ENCODE data around the gene RAD51D. TPM values are rescaled to one million over a fixed set of nuclear protein-coding genes. Genes with fewer than 3 reads are reported as not detected.

The RAD51D gene
- total RNA-seq, 1 donor from 2014 or later = 4.6 TPM

- Histone ChIP-seq H3K27me3 (ENCODE audit: low read depth) (no peaks in the 10 kb centered on the region), H3K27ac (replicated peaks) (no peak overlapping the region), H3K4me3 (no peak overlapping the region), H3K36me3 (peaks cover 73% of the 10 kb centered on the region), H3K4me1 (no peaks in the 10 kb centered on the region), H3K9me3 (replicated peaks) (no peaks in the 10 kb centered on the region)
- TF ChIP-seq CTCF (IDR thresholded peaks at IDR 0.05; ENCODE audit: borderline replicate concordance) = no peak
- intact Hi-C loops (cut with micrococcal nuclease) = no loop called here
- no peak for DNase-seq
These were observed 44.2 kb upstream of the RAD51D start for GRCh38 chr17:35163886-35164285.

GRCh38 chr17:35162755-35163154 is 43.1 kb upstream of the RAD51D start:
- Histone ChIP-seq H3K9me3 (replicated peaks) (no peaks in the 10 kb centered on the region), H3K4me1 (no peaks in the 10 kb centered on the region), H3K4me3 (no peak overlapping the region), H3K27me3 (ENCODE audit: low read depth) (no peaks in the 10 kb centered on the region), H3K27ac (replicated peaks) (no peak overlapping the region), H3K36me3 (peaks cover 64% of the 10 kb centered on the region)
- DNase-seq = no peak
- intact Hi-C loops (cut with micrococcal nuclease) = no loop called here
- no peak for TF ChIP-seq CTCF (IDR thresholded peaks at IDR 0.05; ENCODE audit: borderline replicate concordance)

- Histone ChIP-seq H3K27ac (replicated peaks) (no peak overlapping the region), H3K36me3 (peaks cover 67% of the 10 kb centered on the region)
These were observed 41.7 kb upstream of the RAD51D start for GRCh38 chr17:35161281-35161761.

GRCh38 chr17:35160354-35161201 is 40.9 kb upstream of the RAD51D start:
- no peak overlapping the region for H3K27ac ChIP-seq (replicated peaks)
- H3K27me3 ChIP-seq (ENCODE audit: low read depth) = no peaks in the 10 kb centered on the region
- intact Hi-C loops (cut with micrococcal nuclease) = no loop called here
- no peaks in the 10 kb centered on the region for H3K9me3 ChIP-seq (replicated peaks)
- no peak for TF ChIP-seq CTCF (IDR thresholded peaks at IDR 0.05; ENCODE audit: borderline replicate concordance)
- no peak for DNase-seq
- peaks cover 68% of the 10 kb centered on the region for H3K36me3 ChIP-seq
- no peaks in the 10 kb centered on the region for H3K4me1 ChIP-seq
- H3K4me3 ChIP-seq = no peak overlapping the region

More at GRCh38 chr17:35161281-35161761, 41.7 kb upstream of the RAD51D start:
- no peaks in the 10 kb centered on the region for H3K9me3 ChIP-seq (replicated peaks)
- no peak overlapping the region for H3K4me3 ChIP-seq
- TF ChIP-seq CTCF (IDR thresholded peaks at IDR 0.05; ENCODE audit: borderline replicate concordance) = no peak
- H3K27me3 ChIP-seq (ENCODE audit: low read depth) = no peaks in the 10 kb centered on the region
- no peaks in the 10 kb centered on the region for H3K4me1 ChIP-seq
- intact Hi-C loops (cut with micrococcal nuclease) = no loop called here
- DNase-seq = no peak

GRCh38 chr17:35159940-35160339 is 40.3 kb upstream of the RAD51D start:
- Histone ChIP-seq H3K27me3 (ENCODE audit: low read depth) (no peaks in the 10 kb centered on the region), H3K4me1 (no peaks in the 10 kb centered on the region), H3K9me3 (replicated peaks) (no peaks in the 10 kb centered on the region), H3K36me3 (peaks cover 68% of the 10 kb centered on the region), H3K4me3 (no peak overlapping the region), H3K27ac (replicated peaks) (no peak overlapping the region)
- intact Hi-C loops (cut with micrococcal nuclease) = no loop called here
- no peak for DNase-seq
- no peak for TF ChIP-seq CTCF (IDR thresholded peaks at IDR 0.05; ENCODE audit: borderline replicate concordance)

All from left ventricle myocardium inferior (tissue), 1 donor.